Measurements from ENCODE around the gene FOXO3. TPM values are rescaled to one million over a fixed set of nuclear protein-coding genes. Genes with fewer than 3 reads are reported as not detected.

Gene FOXO3
- total RNA-seq, 2 donors from 2014 or later, result 16.4 to 20.3 TPM

DNA sequence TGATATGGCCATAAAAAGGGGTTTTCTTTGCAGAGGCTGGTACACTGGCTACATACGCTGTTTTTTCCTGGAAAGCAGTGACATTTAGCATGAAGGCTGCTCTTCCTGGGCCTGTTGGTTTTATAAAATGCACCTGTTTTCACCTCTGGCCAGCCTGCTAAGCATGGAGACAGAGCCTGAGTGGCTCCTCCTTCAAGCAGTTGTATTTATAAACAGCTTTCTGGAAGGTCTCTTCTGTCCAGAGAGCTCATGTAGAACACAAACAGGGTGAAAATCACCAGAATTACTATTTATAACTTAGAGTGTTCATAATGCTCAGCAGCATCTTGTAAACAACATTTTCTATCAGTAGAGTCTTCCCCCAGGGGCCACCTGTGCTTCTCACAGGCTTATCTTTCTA is 109.0 kb downstream of the FOXO3 start:
- no peak overlapping the region for H3K4me3 ChIP-seq (ENCODE audit: low read length)
- H3K4me1 Mint-ChIP-seq, result peaks cover 21% of the 10 kb centered on the region

DNA sequence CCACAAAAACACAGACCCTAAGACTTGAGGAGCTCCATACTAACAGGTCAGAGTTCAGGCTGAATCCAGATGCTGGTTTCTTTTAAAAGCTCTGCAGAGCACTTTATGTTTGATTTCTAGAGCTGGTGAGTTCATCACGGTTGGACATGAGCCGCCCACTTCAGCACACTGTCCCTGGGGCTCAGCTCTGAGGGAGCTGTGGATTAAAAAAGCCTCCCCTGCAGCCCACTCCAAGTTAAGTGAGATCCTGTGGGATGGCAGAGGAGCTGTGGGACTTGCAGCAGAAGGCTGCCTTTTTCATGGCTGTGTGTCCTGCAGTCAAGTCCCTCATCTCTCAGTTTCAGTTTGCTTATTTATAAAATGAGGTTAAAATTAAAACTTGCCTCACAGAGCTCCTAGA is 110.5 kb downstream of the FOXO3 start:
- Histone ChIP-seq H3K27ac (ENCODE audit: low read depth, low read length) (no peak overlapping the region), H3K4me3 (ENCODE audit: low read length) (no peak overlapping the region), H3K27me3 (ENCODE audit: control insufficient read depth, insufficient read depth, low read length, poor library complexity, severe bottlenecking) (no peaks in the 10 kb centered on the region), H3K4me1 (ENCODE audit: control insufficient read depth, insufficient read depth, low read length) (no peaks in the 10 kb centered on the region), H3K36me3 (ENCODE audit: control insufficient read depth, insufficient read depth, low read length) (peaks cover 11% of the 10 kb centered on the region), H3K9me3 (ENCODE audit: control insufficient read depth, low read length) (no peaks in the 10 kb centered on the region), H3K9ac (ENCODE audit: extremely low read depth, low read length, poor library complexity, severe bottlenecking) (no peak overlapping the region)
- Mint-ChIP-seq H3K27me3 (ENCODE audit: insufficient read depth) (no peaks in the 10 kb centered on the region), H3K36me3 (ENCODE audit: low read depth) (peaks cover 11% of the 10 kb centered on the region), H3K4me1 (peaks cover 30% of the 10 kb centered on the region), H3K4me3 (no peak overlapping the region), H3K9me3 (no peaks in the 10 kb centered on the region), H3K27ac (no peak overlapping the region)
- no peak for DNase-seq
- TF ChIP-seq, protein P1, sequence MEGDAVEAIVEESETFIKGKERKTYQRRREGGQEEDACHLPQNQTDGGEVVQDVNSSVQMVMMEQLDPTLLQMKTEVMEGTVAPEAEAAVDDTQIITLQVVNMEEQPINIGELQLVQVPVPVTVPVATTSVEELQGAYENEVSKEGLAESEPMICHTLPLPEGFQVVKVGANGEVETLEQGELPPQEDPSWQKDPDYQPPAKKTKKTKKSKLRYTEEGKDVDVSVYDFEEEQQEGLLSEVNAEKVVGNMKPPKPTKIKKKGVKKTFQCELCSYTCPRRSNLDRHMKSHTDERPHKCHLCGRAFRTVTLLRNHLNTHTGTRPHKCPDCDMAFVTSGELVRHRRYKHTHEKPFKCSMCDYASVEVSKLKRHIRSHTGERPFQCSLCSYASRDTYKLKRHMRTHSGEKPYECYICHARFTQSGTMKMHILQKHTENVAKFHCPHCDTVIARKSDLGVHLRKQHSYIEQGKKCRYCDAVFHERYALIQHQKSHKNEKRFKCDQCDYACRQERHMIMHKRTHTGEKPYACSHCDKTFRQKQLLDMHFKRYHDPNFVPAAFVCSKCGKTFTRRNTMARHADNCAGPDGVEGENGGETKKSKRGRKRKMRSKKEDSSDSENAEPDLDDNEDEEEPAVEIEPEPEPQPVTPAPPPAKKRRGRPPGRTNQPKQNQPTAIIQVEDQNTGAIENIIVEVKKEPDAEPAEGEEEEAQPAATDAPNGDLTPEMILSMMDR (conservative IDR thresholded peaks at IDR 0.05), result no peak
- 84 to 94% methylated on average over 2 of the region's 2 CpGs for WGBS, 2 experiments (ENCODE audit: insufficient coverage in 1 of 2, insufficient read length in 1 of 2)

More for the DNA sequence above, 109.0 kb downstream of the FOXO3 start:
- TF ChIP-seq, protein P1 (conservative IDR thresholded peaks at IDR 0.05), result no peak
- H3K36me3 ChIP-seq (ENCODE audit: control insufficient read depth, insufficient read depth, low read length), result peaks cover 11% of the 10 kb centered on the region
- no peak for DNase-seq
- 92 to 96% methylated on average over 1 of the region's 1 CpG for WGBS, 2 experiments (ENCODE audit: insufficient coverage in 1 of 2, insufficient read length in 1 of 2)
- no peak overlapping the region for H3K27ac Mint-ChIP-seq
- H3K27me3 ChIP-seq (ENCODE audit: control insufficient read depth, insufficient read depth, low read length, poor library complexity, severe bottlenecking), result no peaks in the 10 kb centered on the region
- H3K27ac ChIP-seq (ENCODE audit: low read depth, low read length), result no peak overlapping the region
- H3K4me3 Mint-ChIP-seq, result no peak overlapping the region
- no peak overlapping the region for H3K9ac ChIP-seq (ENCODE audit: extremely low read depth, low read length, poor library complexity, severe bottlenecking)
- H3K36me3 Mint-ChIP-seq (ENCODE audit: low read depth), result peaks cover 17% of the 10 kb centered on the region
- no peaks in the 10 kb centered on the region for H3K9me3 Mint-ChIP-seq
- H3K27me3 Mint-ChIP-seq (ENCODE audit: insufficient read depth), result no peaks in the 10 kb centered on the region
- no peaks in the 10 kb centered on the region for H3K9me3 ChIP-seq (ENCODE audit: control insufficient read depth, low read length)
- no peaks in the 10 kb centered on the region for H3K4me1 ChIP-seq (ENCODE audit: control insufficient read depth, insufficient read depth, low read length)

DNA sequence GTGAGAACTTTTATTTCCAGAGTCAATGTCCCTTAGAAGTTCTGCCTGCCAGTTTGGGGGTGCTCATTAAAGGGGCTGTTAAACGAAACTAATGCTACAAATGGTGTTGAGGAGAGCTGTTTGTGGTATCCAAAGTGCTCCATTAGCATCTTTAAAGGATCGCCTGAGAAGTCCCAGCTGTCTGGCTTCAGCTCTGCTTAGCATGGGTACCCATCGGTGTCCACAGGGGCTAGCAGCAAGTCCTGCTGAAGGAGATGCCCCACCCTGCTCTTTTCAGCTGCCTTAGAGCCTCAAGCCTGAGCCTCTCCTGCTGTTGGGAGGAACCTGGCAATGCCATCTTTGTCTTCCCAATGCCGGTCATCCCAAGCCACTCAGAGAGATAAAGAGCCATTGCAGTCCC is 111.1 kb downstream of the FOXO3 start:
- H3K4me1 Mint-ChIP-seq, result peaks cover 30% of the 10 kb centered on the region
- 52 to 70% methylated on average over 4 of the region's 4 CpGs for WGBS, 2 experiments (ENCODE audit: insufficient coverage in 1 of 2, insufficient read length in 1 of 2)
- DNase-seq, result no peak

More for the DNA sequence above, 111.1 kb downstream of the FOXO3 start:
- Histone ChIP-seq H3K9ac (ENCODE audit: extremely low read depth, low read length, poor library complexity, severe bottlenecking) (no peak overlapping the region), H3K4me1 (ENCODE audit: control insufficient read depth, insufficient read depth, low read length) (no peaks in the 10 kb centered on the region), H3K27ac (ENCODE audit: low read depth, low read length) (no peak overlapping the region), H3K4me3 (ENCODE audit: low read length) (no peak overlapping the region), H3K27me3 (ENCODE audit: control insufficient read depth, insufficient read depth, low read length, poor library complexity, severe bottlenecking) (no peaks in the 10 kb centered on the region), H3K36me3 (ENCODE audit: control insufficient read depth, insufficient read depth, low read length) (peaks cover 11% of the 10 kb centered on the region), H3K9me3 (ENCODE audit: control insufficient read depth, low read length) (no peaks in the 10 kb centered on the region)
- H3K4me3 Mint-ChIP-seq, result no peak overlapping the region
- TF ChIP-seq, protein P1 (conservative IDR thresholded peaks at IDR 0.05), result no peak
- H3K9me3 Mint-ChIP-seq, result no peaks in the 10 kb centered on the region
- no peaks in the 10 kb centered on the region for H3K27me3 Mint-ChIP-seq (ENCODE audit: insufficient read depth)
- H3K27ac Mint-ChIP-seq, result no peak overlapping the region
- H3K36me3 Mint-ChIP-seq (ENCODE audit: low read depth), result peaks cover 9% of the 10 kb centered on the region
